GM19193 (cell line): ENCODE results near the gene GOSR1.

Source experiments
- POLR2A ChIP-seq: IDR thresholded peaks from 4 replicates; pipeline ENCODE4 v1.6.1; 2011; ENCODE audit not compliant: insufficient read depth, insufficient read length; ENCODE audit errors: extremely low read depth

The GOSR1 gene

DNA sequence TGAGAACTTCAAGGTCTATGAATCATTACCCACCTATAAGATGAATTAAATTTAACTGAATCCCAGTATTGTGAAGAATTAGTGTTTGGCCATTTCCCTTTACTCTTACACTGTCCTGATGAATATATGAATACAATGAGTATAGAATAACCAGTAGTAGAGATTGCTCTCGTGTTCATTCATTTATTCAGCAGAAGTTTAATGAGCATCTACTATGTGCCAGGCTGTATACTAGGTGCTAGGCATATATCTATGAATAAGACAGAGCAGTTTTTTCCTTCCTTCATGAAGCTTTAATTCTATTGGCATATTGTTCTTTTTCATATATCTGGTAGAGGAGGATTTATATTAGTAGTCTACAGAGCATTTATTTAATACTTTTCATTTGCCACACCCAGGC is 6.0 kb downstream of the GOSR1 start:
- no peak for TF ChIP-seq POLR2A

DNA sequence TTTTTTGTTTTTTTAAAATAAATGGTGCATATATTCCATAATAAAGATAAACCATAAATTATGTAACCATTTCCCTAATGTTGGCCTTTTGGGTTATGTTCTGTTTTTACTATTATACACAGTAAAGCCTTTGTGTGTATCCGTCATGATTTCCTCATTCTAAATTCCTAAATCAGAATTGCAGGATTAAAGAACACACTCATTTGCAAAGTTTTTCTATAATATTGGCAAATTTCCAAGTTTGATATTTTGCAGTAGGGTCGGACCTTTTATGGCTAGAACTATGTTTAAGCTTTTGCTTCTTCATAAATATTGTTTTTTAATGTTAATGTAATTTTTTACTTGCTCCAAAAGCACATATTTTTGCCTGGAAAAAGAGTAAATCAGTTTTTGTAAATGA is 16.6 kb downstream of the GOSR1 start:
- TF ChIP-seq POLR2A = no peak

- TF ChIP-seq POLR2A = no peak
Measured at GRCh38 chr17:30495586-30495985, 18.4 kb downstream of the GOSR1 start.

- no peak for TF ChIP-seq POLR2A
Measured at GRCh38 chr17:30503558-30503957, 26.4 kb downstream of the GOSR1 start.

DNA sequence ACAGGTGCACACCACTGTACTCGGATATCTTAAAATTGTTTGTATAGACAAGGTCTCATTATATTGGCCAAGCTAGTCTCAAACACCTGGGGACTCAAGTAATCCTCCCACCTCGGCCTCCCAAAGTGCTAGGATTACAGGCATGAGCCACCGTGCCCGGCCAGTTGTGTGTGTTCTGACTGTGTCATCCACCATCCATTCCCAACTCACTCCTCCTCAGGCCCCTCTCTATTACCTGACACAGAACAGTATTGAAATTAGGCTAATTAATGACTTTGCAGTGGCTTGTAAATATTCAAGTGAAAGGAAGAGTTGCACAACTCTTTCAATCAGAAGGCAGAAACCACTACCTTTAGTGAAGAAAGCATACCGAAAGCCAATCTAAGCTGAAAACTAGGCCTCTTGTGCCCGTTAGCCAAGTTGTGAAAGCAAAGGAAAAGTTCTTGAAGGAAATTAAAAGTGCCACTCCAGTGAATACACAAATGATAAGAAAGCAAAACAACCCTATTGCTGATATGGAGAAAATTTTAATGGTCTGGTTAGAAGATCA is 28.7 kb downstream of the GOSR1 start:
- TF ChIP-seq POLR2A = no peak

GRCh38 chr17:30506481-30506880 is 29.3 kb downstream of the GOSR1 start:
- TF ChIP-seq POLR2A = no peak

- no peak for TF ChIP-seq POLR2A
Measured at GRCh38 chr17:30513346-30513745, 36.1 kb downstream of the GOSR1 start.

- no peak for TF ChIP-seq POLR2A
Measured at GRCh38 chr17:30514895-30515596, 37.8 kb downstream of the GOSR1 start.

DNA sequence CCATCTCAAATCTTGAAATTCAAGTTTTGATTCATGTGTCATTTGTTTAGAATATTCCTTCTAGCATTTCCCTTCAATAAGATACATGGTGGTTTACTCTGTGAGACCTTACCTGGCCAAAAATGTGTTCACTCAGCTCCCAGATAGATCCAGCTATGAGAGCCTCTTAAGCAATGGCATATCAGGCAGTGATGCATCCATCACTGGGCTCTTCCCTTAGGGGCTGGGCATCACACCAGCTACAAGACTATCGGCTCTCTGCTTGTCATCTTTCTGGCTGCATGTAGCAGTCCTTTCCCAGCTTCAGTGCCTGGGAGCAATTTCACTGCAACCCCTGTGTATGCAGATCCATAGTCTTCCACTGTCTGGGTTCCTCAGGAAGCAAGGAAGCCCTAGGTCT is 40.6 kb downstream of the GOSR1 start:
- no peak for TF ChIP-seq POLR2A

DNA sequence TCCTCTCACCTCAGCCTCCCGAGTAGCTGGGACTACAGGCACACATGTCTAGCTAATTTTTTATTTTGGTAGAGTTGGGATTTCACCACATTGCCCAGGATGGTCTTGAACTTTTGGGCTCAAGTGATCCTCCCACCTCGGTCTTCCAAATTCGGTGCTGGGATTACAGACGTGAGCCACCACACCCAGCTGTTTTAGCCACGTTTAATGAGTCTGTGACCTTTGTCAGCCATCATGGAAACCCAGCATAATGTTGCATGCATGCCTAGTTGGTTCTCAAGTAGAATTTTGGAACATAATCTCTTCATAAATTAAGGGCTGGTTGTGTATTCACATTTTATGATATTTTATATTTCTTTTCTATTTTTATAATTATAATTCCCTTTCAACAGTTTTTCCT is 42.0 kb downstream of the GOSR1 start:
- no peak for TF ChIP-seq POLR2A

- no peak for TF ChIP-seq POLR2A
Measured at GRCh38 chr17:30519707-30520106, 42.5 kb downstream of the GOSR1 start.

DNA sequence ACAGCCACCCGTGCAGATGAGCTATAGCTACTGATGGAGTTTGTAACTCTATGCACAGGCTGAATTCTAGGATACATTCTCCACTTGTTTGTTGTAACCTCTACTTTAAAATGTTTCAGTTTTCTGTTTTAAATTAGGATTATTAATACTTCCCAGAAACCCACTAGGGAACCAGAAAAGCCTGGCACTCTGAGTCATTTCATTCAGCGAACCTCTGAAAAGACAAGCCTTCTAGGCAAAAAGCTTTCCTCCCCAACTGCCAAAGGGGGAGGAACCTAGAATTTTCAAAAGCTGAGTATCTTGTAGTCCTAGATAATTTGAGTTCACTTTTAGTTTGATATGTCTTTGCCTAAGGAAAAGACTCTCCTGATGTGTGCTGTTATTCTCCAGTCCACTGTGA is 43.2 kb downstream of the GOSR1 start:
- no peak for TF ChIP-seq POLR2A

GRCh38 chr17:30520882-30521281 is 43.7 kb downstream of the GOSR1 start:
- no peak for TF ChIP-seq POLR2A

DNA sequence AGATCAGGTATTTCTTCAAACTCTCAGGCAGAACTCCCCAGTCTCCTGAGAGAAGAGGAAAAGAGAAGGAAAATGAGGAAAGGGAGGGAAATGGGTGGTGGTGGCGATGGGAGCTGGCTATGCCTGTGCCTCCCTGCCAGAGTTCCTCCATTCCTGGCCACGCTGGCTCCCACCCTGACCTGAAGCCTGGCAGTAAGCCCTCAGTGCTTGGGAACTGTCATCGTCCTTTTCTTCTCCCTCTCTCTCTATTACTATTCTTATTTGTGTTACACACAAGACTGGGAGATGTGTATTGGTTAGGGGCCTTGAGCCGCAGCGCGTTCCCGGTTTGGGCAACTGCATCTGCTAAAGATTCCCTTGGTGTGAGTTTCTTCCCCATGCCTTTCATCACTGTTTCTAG is 44.6 kb downstream of the GOSR1 start:
- no peak for TF ChIP-seq POLR2A

- TF ChIP-seq POLR2A = no peak
Measured at GRCh38 chr17:30524847-30525246, 47.6 kb downstream of the GOSR1 start.

DNA sequence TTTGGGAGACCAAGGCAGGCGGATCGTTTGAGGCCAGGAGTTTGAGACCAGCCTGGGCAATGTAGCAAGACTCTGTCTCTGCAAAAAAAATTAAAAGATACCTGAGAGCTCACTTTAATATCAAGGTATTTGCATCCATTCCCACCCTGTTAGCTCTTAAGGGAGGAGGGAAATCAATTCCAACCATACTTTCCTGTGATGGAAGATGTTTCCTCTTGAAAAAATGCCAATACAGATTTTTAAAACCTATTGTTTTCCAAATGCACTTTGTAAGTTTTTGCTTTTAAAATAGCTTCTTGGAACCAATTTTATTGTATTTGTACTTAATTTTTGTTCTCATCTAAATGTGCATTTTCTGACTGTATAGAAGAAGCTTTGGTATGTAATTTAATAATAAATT is 49.2 kb downstream of the GOSR1 start:
- TF ChIP-seq POLR2A = no peak
